ENCODE measurements around the gene WDFY1.

DNA sequence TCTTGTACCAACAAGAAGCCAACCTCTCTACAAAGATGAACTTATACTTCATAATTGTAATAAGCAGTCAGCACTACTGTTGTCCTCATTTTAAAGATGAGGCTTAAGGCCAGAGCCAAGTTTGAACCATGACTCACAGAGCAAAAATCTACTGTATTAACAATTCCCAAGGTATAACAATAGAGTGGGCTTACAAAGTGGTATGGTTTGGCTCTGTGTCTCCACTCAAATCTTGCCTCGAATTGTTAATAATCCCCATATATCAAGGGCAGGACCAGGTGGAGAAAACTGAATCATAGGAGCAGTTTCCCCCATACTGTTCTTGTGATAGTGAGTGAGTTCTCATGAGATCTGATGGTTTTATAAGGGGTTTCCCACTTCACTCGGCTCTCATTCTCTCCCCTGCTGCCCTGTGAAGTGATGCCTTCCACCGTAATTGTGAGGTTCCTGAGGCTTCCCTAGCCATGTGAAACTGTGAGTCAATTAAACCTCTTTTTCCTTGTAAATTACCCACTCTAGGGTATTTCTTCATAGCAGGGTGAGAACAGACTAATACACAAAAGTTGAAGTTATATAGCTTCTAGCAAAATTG, 31.6 kb upstream of the WDFY1 start:
- TF ChIP-seq, protein P1, sequence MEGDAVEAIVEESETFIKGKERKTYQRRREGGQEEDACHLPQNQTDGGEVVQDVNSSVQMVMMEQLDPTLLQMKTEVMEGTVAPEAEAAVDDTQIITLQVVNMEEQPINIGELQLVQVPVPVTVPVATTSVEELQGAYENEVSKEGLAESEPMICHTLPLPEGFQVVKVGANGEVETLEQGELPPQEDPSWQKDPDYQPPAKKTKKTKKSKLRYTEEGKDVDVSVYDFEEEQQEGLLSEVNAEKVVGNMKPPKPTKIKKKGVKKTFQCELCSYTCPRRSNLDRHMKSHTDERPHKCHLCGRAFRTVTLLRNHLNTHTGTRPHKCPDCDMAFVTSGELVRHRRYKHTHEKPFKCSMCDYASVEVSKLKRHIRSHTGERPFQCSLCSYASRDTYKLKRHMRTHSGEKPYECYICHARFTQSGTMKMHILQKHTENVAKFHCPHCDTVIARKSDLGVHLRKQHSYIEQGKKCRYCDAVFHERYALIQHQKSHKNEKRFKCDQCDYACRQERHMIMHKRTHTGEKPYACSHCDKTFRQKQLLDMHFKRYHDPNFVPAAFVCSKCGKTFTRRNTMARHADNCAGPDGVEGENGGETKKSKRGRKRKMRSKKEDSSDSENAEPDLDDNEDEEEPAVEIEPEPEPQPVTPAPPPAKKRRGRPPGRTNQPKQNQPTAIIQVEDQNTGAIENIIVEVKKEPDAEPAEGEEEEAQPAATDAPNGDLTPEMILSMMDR (IDR thresholded peaks at IDR 0.05): no peak
- no peak for TF ChIP-seq POLR2A (IDR thresholded peaks at IDR 0.05)
- no peak for TF ChIP-seq EP300 (IDR thresholded peaks at IDR 0.05)
